HG03060 (cell line): ENCODE data around the gene KRT84.

Experiments used
- ATAC-seq: cut with Tn5 transposase; IDR thresholded peaks from one replicate; pipeline ENCODE4 v1.9.1; 2021; ENCODE audit warnings: low read depth, moderate number of reproducible peaks; ENCODE audit not compliant: unreplicated experiment

Gene KRT84

DNA sequence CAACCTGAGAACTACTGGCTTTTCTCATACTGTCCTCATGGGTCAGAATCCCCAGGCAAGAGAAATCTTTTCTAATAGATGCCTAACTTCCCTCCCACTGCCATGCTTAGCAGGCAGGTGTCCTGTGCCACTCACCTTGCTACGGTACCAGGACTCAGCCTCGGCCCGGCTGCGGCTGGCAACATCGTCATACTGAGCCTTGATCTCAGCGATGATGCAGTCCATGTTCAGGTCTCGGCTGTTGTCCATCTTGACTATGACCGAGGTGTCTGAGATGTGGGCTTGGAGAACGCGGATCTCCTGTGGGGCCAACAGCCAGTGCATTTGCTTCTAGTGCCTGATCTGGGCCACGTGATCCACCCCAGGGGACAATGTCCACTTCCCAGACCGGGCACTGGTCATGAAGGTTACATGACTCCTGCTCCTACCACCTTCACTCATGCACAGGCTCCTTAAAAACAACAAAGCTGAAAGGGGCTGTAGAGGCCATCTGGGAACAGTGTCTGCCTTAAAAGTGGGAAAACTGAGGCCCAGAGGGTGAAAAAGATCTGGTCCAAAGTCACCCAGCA, 22.3 kb downstream of the KRT84 start:
- no peak for ATAC-seq

DNA sequence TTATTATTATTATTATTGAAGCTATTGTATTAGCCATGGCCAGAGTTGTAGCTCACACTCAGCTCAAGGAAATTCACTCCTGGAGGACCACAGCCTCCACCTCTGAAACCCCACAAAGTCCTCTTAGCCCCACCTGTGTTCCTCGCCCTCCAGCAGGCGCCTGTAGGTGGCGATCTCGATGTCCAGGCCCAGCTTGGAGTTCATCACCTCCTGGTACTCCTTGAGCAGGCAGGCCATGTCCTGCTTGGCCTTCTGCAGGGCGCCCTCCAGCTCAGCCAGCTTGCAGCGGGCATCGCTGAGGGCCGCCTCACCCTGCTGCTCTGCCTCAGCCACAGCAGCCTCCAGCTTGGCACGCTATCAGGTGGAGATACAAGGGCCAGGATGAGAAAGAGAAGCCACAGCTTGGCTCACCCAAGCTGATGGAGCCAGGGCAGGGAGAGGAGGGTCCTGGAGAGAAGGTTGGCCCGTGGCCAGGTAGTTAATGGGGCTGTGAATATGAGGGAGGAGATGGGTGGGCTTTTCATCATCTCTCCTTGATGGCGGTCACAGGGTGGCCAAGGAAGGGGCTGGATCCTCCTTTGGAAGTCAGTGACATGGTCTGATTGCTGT, 23.2 kb downstream of the KRT84 start:
- ATAC-seq, result no peak

DNA sequence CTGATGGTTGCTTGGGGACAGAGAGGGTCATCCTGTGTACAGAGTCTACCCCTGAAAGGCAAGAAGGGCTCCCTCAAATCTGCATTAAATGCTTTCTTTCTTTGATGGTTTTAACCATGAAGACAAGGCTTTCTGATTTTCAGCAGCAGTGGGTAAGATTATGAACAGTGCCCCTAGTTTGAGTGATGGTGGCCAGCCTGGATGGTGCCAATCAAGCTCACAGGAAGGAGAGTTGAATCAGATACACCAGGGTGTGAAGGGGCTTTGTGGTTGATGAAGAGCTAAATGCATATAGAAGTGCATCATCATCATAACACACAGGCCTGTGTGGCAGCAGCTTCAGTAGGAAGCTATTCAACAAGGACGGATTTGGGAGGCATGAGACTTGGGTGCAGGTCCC, 23.9 kb downstream of the KRT84 start:
- no peak for ATAC-seq

DNA sequence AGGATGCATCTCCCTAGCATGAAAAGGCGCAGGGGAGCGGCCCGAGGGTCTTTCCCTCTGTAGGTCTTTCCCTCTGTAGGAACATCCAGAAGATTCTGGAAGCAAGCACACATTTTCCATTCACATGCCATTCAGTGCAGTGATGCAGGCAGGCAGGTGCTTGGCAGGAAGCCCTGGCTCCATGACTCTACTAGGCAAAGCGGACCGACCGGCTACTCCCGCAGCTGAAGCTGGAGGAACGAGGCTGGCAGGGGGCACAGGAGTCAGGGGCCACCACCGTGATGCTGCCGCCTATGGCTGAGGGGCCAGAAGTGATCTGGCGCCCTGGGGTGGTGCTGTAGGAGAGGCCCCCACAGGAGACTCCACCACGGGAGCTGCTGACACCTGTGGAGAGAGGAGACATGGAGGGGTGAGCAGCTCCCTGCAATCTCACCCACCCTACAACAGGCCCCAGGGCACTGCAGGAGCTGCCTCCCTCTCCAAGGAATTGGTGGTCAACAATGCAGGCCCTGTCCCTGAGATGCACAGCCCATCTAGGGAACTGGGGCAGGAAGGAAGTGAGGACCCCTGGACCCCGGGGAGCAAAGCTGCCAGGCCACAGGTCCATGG, 24.7 kb downstream of the KRT84 start:
- ATAC-seq, result no peak

DNA sequence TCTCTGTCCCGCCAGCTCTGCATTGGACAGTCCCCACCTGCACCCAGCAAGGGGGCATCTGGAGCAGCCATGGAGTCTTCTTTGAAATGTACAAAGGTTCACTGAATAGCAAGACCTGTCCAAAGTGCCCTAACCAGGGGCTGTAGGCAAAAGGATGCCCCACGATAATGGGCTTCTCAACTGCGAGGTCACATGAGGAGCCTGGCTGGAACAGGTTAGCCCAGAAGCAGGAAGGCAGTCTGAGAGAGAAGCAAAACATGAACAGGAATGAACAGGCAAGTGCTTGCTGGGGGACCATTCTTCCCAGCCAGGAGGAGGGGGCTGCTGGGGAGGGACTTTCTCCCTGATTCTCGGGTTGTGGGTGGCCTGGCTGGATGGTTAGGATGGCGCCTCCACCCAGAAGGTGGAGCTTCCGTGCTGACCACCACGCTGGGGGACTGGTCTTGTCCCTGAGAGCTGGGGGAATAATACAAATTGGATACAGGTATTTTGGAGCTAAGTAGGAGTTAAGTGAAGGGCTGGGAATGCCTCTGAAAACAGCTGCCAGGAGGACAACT, 25.3 kb downstream of the KRT84 start:
- no peak for ATAC-seq

DNA sequence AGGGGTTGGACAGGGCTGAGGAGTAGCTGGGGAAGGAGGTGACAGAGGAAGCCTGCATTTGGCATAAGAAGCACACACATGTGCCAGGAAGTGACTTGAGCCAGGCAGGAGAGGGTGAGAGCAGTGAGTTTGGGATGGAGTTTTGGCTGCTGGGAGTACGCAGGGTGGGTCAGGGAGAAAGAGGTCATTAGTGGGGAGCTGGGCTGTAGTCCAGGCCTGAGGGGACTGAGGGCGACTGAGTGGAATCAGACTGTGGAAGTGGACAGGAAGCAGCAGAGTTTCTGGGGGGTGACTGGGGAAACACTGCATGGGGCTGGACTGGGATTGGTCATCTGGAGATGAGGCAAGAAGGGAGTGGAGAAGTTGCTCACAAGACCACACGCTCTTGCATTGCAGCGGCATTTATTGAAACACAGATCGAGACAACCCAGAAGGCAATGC, 25.8 kb downstream of the KRT84 start:
- no peak for ATAC-seq

DNA sequence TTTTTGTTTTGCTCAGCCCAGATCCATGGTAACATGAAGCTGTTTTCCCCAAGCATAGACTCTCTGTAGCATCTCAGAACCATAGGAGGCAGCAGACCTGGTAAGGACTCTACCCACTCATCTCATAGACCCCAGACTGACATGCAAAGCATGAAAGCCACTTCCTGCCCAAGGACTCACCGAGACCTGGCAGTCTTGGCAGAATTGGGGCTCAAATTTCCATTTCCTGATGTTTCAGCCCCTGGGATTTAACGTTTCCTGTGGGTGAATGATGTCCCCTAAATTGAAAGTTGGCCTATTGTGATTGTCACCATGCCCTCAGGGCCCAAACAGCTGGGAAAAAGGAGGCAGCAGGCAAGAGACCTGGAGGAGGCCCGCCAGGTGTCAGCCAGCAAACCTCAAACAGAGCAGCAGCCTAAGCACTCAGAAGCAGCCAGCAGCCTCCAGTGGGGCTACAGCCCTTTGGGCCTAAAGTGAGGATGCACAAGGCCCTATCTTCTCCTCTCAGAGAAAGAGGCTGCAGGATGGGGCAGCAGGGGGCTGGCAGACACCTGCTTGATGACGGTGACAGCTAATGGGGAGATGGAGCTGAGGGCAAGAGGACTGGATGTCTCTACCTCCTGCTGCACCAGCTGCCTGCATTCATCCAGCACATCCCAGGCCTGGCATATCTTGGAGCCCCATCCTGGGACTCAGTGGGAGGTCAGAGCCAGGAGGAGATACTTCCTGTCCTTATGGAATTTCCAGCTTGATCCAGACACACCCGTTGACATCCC, 26.7 kb downstream of the KRT84 start:
- peak; percentile 54 for ATAC-seq

DNA sequence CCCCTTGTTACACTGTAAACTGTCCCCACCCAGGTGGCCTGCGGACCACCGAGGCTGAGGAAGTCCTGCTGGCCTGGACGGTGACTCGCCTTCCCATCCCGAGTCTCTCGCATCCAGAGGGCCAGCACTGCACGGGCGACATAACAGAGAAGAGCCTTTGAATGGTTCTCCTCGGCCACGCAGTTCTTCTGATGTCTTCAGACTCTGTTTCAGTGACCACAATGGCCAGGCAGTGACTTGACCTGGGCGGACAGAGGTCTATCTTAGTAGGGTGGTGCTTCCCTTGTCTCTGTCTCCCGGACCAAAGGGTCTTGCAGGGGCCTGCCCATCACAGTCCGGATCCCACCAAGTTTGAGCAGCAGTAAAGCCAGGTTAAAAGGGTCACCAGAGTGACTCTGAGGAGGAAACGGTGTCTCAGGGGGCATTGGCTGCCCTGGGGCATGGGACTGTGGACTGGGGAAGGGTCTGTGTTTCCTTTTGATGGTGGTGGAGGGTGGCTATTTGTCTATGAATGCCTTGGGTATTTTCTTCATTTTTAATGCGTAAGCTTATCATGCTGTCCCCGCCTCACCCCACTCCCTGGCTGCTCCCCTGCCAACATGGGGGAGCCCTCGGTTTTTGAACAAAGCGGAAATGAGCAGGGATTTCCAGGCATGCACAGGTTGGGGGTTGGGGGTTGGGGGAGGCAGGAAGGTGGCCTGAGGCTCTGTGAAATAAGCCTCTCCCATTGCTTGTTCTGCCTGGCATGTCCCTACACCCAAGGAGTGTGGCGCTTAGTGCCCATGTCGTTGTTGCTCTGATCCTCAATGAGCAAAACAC, 28.5 kb downstream of the KRT84 start:
- ATAC-seq, result no peak

DNA sequence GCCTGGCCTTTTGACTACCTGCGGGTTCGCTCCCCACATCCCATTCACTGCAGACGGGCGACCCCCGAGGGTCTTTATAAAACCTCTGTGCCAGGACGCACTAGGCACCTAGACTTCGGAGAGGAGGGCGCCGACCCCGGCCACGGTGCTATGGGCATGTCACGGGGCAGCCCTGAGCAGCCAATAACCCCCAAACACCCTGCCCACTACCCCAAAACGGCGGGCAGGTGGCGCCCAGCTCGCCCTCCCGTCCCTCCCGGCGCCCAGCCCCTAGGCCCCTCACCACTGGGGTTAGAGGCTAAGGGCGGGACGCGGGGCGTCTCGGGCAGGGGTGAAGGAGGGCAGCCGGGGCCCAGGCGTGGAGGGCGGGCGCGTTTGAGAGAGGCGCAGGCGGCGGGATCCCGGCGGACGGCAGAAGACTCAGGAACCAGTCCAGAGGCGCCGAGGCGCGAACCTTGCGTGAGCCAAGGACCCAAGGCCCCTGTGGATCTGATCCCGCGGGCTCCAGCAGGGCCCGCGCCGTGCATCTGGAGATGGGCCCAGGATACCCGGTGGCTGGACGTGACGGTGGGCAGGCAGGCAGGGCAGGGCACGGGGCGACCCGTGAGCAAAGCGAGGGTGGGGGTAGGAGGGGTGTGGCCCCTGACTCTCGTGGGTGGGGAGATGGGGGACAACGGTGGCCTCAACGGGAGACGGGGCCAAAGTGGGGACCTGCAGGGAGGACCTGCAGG, 29.3 kb downstream of the KRT84 start:
- ATAC-seq, result no peak

DNA sequence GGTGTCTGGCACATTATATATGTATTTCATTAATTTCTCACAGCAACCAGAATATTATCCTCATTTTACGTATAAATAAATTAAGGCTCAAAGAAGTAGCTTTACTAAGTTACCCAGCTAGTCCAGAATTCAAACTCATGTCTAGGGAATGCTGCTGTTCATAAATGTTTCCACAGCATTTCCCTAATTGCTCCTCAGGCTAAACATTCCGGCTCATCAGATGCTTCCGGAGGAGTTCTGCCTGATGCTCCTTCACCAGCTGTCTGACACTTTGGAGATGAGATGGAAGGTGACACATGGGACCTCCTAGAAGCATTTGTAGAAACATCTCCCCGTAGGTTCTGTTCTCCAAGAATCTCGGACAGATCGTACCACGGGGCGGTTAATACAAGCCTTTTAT, 30.3 kb downstream of the KRT84 start:
- no peak for ATAC-seq

DNA sequence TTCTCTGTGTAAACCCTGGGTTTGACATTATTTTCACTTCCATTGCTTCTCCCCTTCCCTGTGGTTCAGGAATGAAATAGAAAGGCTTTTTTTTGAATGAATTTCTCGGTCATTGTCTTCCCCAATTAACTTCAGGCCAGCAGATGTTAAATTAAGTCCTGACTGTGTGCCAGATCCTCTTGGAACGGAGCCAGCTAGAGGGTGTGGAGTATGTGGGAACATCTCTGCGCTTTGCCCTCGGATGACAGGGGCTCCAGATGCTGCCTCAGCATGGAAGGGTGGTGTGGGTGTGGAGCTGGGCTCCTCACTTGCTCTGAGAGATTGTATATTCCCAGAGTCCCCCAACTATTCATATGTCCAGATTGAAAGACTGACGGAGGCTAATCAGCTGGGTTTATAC, 31.3 kb downstream of the KRT84 start:
- no peak for ATAC-seq

DNA sequence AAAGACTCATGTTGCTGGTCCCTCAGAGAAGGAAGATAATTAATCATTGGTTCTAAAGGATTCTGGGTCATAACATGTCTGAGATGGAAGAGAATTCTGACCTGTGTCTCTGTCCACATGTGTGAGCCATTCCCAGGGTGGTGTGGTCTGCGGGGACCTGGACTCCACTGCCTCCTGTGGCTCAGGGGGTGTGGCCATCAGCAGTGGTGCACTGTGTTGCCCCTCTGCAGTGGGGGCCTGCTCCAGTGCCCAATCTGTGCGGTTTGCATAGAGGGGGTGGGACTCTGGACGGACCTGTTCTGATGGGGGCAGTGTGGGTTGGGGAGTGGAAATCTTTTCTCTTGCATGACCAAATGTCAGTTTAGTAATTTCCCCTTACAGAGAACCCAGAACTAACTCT, 31.7 kb downstream of the KRT84 start:
- ATAC-seq, result no peak

DNA sequence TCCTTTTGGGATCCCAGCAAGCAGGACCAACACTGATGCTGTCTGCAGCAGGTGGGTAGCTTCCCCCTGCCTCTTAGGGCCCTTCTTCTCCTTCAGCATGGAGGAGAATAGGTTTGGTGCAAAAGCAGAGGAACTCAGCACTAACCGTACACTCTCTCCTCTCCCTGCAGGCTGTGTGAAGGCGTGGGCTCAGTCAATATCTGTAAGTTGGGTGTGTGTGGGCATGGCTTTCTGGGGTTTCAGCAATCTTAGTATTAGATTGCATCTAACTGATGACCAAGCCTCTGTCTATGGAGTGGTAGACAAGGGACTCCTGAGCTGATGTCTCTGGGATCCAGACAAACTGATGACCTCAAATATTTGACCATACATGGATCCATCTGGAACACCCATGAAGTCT, 32.5 kb downstream of the KRT84 start:
- no peak for ATAC-seq

DNA sequence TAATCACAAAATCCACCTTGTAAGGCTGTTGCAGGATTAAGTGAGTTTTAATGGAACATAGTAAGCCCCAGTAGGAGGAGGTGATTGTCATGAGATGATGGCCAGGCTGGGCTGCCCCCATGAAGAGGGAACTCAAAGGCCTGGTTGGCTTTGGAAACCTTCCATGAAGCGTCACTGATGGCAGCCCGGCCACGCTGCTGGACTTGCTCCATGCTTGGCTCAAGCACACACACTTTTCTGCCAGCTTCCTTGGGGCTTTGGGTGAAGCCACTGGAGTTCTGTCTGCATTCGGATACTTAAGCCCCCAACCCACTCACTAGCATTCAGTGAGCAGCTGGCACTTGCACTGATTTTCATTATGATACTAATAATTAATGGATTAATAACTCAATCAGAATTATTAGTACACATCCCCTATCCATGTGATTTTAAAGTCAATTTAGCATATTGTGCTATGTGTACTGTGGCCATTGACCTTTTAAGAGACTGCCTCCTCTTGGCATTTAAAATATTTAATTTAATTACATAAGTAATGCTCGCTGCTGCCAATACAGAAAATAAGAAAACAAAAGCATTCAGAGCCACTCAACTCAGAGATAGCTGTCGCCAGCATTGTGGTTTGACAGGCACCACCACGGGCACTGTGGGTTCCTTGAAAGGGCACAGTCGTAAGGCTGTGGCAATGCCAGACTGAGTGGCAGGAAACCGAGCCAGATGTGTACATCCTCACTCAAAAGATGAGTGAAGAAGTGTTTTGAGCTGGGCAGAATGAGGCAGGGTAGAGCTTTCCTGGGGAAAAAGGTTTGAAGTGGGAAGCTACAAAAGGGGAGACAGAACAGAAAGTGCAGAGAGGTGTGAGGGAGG, 34.0 kb downstream of the KRT84 start:
- ATAC-seq, result no peak

DNA sequence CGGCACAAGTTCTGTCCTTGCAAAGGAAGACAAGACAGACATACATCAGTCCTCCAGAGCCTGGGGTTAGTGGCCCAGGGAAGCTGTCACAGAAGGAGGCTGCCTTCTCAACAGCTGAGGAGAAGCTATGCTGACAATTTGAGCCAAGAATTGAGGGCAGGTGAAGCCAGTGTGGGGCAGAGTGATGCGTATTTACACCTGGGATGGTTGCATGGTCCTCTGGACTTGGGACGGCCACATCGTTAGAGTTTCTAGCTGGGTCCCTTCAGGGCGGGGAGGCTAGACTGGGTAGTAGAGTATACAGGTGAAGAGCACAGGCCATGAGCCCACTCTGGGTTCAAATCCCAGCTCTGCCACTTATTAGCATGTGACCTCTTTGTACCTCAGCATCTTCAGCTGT, 34.7 kb downstream of the KRT84 start:
- ATAC-seq, result no peak

DNA sequence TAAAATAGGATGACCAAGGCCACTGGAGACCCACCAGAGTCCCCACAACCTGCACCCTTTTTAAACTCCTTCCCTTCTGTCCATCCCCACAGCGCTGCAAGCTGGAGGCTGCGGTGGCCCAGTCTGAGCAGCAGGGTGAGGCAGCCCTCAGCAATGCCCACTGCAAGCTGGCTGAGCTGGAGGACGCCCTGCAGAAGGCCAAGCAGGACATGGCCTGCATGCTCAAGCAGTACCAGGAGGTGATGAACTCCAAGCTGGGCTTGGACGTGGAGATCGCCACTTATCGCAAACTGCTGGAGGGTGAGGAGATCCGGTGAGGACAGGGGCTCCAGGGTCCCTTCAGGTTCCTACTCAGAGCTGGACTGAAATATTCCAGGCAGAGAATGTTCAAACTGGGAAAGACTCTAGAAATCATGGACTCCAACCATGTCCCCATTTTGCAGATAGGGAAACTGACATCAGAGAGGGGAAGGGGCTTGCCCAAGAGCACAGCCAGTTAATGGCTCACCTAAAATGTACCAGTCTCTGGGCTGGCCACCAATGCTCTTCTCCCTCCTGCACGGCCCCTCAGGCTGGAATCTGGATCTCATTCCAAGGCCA, 35.3 kb downstream of the KRT84 start:
- ATAC-seq, result no peak

DNA sequence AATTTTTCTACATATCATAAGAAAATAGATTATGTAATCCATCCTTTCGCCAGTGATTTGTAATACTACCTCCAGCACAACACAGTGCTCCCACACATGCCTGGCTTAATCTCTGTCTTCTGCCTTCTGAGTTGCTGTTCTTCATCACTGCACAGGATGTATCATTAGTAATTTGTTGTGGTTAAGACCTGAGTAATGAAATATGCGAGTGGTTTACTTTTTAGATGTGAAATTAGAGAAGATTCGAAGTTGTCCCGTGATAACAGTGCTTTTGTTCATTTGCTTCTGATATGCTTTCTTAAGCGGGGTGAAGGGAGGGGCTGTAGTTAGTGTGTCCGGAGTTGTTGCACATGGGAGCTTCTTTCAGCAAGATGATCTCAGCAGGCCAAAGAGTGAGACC, 36.3 kb downstream of the KRT84 start:
- ATAC-seq, result no peak
